DND-41 (cell line): ENCODE results near the gene DTNB.

ENCODE experiments used
- CTCF ChIP-seq: IDR thresholded peaks from 2 replicates; pipeline ENCODE4 v1.5.1; 2012; ENCODE audit warnings: borderline replicate concordance, low read length, moderate library complexity, mild to moderate bottlenecking; ENCODE audit not compliant: poor library complexity, severe bottlenecking; ENCODE audit errors: extremely low read depth
- EZH2 ChIP-seq: IDR thresholded peaks from 3 replicates; pipeline ENCODE4 v1.6.1; 2012; ENCODE audit warnings: borderline replicate concordance, low read depth, mild to moderate bottlenecking, moderate library complexity, low read length, inconsistent platforms; ENCODE audit not compliant: severe bottlenecking

GRCh38 chr2:25624635-25625034, 48.7 kb downstream of the DTNB start:
- TF ChIP-seq EZH2, result no peak
- TF ChIP-seq CTCF, result no peak
